PC-3 (cell line): ENCODE measurements around the gene BLOC1S1.

Source experiments
- CTCF ChIP-seq: fragments of 300-600 bp; sonication (generic); conservative IDR thresholded peaks from 2 replicates; pipeline ENCODE4 v1.5.1; 2017; ENCODE audit warnings: antibody characterized with exemption, low read depth, mild to moderate bottlenecking, low read length
- EZH2 ChIP-seq: fragments of 300-600 bp; sonication (generic); IDR thresholded peaks from one replicate; pipeline ENCODE4 v1.6.1; 2017; ENCODE audit warnings: antibody characterized with exemption, mild to moderate bottlenecking, low read length; ENCODE audit not compliant: unreplicated experiment
- EZH2phosphoT487 ChIP-seq: fragments of 300-600 bp; sonication (generic); IDR thresholded peaks from 2 replicates; pipeline ENCODE4 v1.6.1; 2018; ENCODE audit warnings: mild to moderate bottlenecking, antibody characterized with exemption, low read length, borderline replicate concordance

- no peak for TF ChIP-seq CTCF
- TF ChIP-seq EZH2phosphoT487 = no peak
- no peak for TF ChIP-seq EZH2
Observed at GRCh38 chr12:55746913-55747231, 31.0 kb downstream of the BLOC1S1 start.
